ENCODE measurements around the gene PNP. TPM values are rescaled to one million over a fixed set of nuclear protein-coding genes. Genes with fewer than 3 reads are reported as not detected.

Gene PNP
- total RNA-seq, 1 experiment from 2014 or later: 87.5 TPM

DNA sequence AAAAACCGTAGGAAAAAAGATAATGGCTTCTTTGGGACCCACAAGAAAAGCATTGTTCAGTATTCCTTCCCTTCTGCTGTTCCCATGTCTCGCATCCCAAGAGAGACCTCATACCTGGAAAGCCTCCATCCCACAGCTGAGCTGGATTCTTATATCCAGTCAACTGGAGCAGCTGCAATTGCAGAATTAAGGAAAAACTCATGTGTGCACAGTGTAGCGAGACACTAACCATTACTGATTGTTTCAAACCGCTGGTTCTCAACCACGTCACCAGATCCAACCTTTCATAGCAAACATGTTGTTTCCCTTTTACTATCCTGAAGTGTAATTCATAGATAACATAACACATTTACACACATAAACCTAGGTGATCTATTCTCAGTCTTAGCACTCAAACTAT is 30.7 kb downstream of the PNP start:
- Mint-ChIP-seq H3K27me3 (ENCODE audit: low read depth) (peaks cover 6% of the 10 kb centered on the region), H3K9me3 (peaks cover 6 to 10% of the 10 kb centered on the region in 2 experiments), H3K27ac (no peak overlapping the region), H3K4me1 (peaks cover 24 to 25% of the 10 kb centered on the region in 2 experiments), H3K36me3 (ENCODE audit: insufficient read depth in 1 of 3, low read depth in 3 of 3) (peaks cover 3 to 12% (median 3%) of the 10 kb centered on the region in 3 experiments; a peak in 6 of 7 replicates), H3K4me3 (no peak overlapping the region)
- Histone ChIP-seq H3K9ac (ENCODE audit: extremely low read depth, insufficient read length, low read length) (no peak overlapping the region), H2AFZ (ENCODE audit: low read length) (no peak overlapping the region), H4K20me1 (ENCODE audit: control insufficient read depth, insufficient read depth, insufficient read length) (no peaks in the 10 kb centered on the region), H4K5ac (ENCODE audit: insufficient read length, low read depth, low read length) (no peak overlapping the region), H4K8ac (replicated peaks; ENCODE audit: insufficient read length, low read depth, low read length) (no peak overlapping the region), H3K4ac (ENCODE audit: low read depth, low read length) (no peak overlapping the region), H3K14ac (ENCODE audit: insufficient read depth, low read length) (no peak overlapping the region), H3T11ph (ENCODE audit: low read length) (no peak overlapping the region), H2AK5ac (ENCODE audit: insufficient read length, low read length) (no peak overlapping the region), H2BK5ac (ENCODE audit: insufficient read length, low read length) (no peak overlapping the region), H3K27ac (ENCODE audit: insufficient read length, low read depth, low read length) (no peak overlapping the region), H3K9me3 (ENCODE audit: control insufficient read depth, low read depth, low read length) (no peaks in the 10 kb centered on the region), H4K91ac (ENCODE audit: insufficient read length, low read depth, low read length) (no peak overlapping the region), H3K23ac (ENCODE audit: insufficient read length, low read depth, low read length) (no peak overlapping the region), H3K23me2 (ENCODE audit: insufficient read length, low read depth, low read length, poor library complexity, severe bottlenecking) (no peaks in the 10 kb centered on the region), H3K4me2 (ENCODE audit: insufficient read depth, insufficient read length, low read length) (no peak overlapping the region), H2BK15ac (ENCODE audit: low read depth, low read length) (no peak overlapping the region), H3K4me1 (ENCODE audit: insufficient read depth, low read length) (peaks cover 2% of the 10 kb centered on the region; the same call in 1 of the 2 replicates), H3K56ac (ENCODE audit: insufficient read length, low read depth, low read length) (no peak overlapping the region), H2BK12ac (ENCODE audit: insufficient read length, low read depth, low read length) (no peak overlapping the region), H3K79me2 (ENCODE audit: insufficient read depth, low read length) (no peaks in the 10 kb centered on the region), H2BK120ac (ENCODE audit: low read depth, low read length, poor library complexity, severe bottlenecking) (no peak overlapping the region), H3K27me3 (ENCODE audit: insufficient read depth, low read length) (no peaks in the 10 kb centered on the region), H2BK20ac (ENCODE audit: low read depth, low read length, poor library complexity, severe bottlenecking) (no peak overlapping the region), H3K79me1 (ENCODE audit: insufficient read depth, low read depth, low read length, poor library complexity, severe bottlenecking) (no peaks in the 10 kb centered on the region), H3K18ac (ENCODE audit: insufficient read length, low read depth, low read length) (no peak overlapping the region)
- no peak for DNase-seq
- TF ChIP-seq, protein P1, sequence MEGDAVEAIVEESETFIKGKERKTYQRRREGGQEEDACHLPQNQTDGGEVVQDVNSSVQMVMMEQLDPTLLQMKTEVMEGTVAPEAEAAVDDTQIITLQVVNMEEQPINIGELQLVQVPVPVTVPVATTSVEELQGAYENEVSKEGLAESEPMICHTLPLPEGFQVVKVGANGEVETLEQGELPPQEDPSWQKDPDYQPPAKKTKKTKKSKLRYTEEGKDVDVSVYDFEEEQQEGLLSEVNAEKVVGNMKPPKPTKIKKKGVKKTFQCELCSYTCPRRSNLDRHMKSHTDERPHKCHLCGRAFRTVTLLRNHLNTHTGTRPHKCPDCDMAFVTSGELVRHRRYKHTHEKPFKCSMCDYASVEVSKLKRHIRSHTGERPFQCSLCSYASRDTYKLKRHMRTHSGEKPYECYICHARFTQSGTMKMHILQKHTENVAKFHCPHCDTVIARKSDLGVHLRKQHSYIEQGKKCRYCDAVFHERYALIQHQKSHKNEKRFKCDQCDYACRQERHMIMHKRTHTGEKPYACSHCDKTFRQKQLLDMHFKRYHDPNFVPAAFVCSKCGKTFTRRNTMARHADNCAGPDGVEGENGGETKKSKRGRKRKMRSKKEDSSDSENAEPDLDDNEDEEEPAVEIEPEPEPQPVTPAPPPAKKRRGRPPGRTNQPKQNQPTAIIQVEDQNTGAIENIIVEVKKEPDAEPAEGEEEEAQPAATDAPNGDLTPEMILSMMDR (conservative IDR thresholded peaks at IDR 0.05): no peak
- WGBS (ENCODE audit: extremely low coverage, insufficient read length, low lambda C conversion rate): no CpG with 5 or more reads among the region's 5 CpGs

Data from H9 (cell line).